Fibroblast of peridontal ligament (primary cell): Measurements from ENCODE around the gene MAP4K4.
"Not testable (repeated sequence)": the region's sequence is repeated elsewhere in the genome, so short reads cannot be mapped to it uniquely, and the experiment has no call there.

Source experiments
- DNase-seq: peaks from one replicate; pipeline ENCODE4 v3.0.0-alpha.2; 2010; ENCODE audit errors: extremely low read depth

MAP4K4 gene

GRCh38 chr2:101766871-101767739, 69.6 kb downstream of the MAP4K4 start:
- peak; percentile 95 for DNase-seq

DNA sequence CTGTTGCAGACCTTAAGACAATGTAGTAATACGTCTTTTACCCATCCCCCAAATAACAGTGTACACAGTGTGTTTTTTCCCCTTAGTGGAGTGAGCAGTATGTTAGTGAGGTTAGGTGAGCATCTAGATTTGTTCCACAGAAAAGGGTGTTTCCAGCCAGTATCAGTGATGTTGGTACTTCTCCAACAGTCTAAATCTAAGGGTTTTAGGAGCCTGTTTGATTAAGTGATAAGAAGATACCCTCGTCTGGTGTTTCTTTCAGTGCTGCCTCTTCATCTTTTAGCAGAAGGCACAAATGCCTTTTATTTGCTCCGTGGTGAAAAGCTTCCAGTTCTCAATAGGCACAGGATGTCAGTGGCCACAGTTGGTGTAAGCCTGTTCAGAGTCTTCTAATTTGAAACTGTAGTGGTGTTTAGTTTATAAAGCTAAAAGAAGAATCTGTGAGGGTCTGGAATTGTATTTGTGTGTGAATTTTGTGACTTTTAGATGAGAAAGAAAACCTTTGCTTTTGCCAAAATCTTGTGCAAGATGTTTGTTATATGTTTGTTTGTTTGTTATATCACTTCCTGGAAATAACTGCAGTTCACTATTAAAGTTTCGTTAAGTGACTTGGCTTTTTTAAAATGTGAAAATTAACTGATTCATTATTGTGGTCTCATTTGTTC, 71.2 kb downstream of the MAP4K4 start:
- DNase-seq: no peak

DNA sequence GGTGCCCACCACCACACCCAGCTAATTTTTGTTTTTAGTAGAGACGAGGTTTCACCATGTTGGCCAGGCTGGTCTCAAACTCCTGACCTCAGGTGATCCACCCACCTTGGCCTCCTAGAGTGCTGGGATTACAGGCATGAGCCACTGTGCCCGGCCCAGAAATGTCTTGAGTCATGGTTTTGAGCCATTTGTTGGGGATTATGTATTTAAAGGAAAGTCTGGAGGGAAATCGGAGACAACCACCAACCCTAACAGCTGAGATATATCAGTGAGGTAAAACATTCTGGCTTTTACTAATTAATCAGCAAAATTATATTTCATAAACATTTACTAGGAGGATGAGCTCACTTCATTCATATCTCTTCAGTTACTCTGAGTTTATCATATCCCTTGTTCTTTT, 72.2 kb downstream of the MAP4K4 start:
- DNase-seq: not testable (repeated sequence)

- no peak for DNase-seq
Measured at GRCh38 chr2:101770726-101771125, 73.2 kb downstream of the MAP4K4 start.

DNA sequence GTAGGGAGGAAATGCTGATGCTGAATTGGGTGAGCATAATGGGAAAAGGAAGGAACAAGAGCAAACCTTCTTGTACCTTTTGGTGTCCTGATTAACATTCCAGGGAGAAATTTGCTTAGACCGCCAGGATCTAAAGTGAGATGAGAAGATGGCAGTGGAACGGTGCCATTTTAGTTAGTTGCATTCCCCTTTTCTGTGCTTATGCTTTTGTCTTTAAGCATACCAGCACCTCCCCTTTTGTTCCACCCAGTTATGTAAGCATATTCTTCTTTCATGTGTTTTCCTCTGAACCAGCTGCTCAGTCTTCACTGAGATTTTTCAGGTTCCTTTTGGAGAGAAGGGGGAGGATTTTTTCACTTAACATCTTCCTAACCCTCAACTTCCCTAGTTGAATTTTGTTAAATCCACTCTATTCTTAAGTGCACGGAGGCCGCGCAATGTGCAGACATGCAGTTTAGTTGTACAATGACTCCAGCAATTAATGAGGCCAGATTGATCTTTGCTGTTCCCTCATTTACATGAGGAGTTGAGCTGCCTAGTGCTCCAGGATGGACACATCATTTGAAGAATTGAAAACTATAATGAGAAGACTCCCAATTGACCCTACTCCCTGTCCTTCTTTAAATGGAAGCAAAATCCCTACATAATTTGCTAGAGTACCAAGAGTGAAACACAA, 73.9 kb downstream of the MAP4K4 start:
- no peak for DNase-seq

DNA sequence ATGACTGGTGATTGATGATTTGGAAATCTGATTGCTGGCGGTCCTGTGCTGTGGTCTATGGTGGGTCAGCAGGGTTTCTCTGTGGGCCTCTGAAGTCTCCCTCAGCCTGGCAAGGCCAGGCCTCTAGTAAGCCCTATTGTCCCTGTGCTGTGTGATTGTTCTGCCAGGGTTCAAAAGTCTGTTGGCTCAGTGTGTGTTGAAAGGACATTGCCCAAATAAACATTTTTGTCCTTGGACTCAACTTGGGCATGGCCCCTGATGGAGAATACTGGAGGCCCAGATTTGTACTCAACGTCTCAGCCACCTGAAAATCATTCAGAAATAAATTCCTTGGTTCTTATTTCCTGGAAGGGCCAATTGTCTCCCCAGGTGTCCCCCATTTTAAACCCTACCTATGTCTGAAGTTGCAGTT, 74.4 kb downstream of the MAP4K4 start:
- no peak for DNase-seq

DNA sequence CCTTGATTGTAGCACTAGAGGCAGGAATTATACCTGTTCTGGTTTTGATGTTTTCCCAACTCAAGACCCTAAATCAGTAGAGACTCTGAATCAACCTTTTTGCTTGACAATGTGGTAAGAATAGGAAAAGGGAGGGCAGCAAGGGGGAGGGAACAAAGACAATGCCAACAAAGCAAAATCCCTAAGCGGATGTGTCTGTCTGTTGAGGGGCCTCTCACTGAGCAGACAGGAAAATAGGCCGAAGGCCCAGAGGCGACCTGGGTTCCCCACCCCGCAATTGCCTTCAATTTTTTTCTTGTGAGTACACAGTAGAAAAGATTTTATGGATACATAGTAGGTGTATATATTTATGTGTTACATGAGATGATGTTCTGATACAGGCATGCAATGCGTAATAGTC, 75.6 kb downstream of the MAP4K4 start:
- no peak for DNase-seq

DNA sequence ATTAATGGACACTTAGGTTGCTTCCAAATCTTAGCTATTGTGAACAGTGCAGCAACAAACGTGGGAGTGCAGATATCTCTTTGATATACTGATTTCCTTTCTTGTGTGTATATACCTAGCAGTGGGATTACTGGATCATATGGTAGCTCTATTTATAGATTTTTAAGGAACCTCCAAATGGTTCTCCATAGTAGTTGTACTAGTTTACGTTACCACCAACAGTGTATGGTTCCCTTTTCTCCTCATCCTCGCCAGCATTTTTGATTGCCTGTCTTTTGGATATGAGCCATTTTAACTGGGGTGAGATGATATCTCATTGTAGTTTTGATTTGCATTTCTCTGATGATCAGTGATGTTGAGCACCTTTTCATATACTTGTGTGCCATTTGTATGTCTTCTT, 76.5 kb downstream of the MAP4K4 start:
- DNase-seq: not testable (repeated sequence)

DNA sequence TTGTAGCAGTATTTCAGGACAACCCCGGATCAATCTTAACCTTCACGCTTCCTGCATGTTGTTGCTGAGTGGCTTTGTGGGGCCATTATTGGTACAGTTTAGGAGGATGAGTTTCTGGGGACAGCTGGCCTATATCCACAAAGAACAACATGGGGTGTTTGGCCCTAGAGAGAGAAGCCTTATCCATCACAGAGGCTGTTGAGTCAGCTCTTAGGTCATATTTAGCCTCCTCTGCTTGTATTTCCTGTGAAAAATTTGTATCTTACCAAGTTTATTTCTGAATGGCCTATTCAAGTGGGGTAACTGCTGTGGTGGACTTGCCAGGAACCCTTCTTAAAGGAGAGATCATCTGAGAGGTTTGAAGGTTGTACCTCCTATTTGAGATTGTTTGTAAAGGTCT, 77.6 kb downstream of the MAP4K4 start:
- no peak for DNase-seq

DNA sequence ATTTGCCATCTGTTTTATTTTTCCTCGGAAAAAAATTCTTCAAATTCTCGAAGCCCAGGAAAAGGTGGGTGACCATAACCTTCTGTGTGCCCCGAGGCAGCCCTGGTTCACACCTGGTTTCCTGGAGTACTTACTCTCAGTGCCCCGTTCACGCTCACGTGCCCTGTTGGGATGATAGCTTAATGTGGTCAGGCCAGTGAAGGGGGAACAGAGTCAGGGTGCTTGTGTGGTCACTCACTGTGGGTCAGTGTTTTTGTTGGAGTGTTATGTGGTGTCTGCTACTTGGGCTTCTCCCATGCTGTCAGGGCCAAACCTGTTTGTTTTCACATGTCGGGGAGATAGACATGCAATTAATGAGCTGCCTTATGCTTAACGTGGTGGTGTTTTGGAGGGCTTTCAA, 78.1 kb downstream of the MAP4K4 start:
- DNase-seq: no peak

- no peak for DNase-seq
Measured at GRCh38 chr2:101776172-101777043, 78.9 kb downstream of the MAP4K4 start.

- DNase-seq: no peak
Measured at GRCh38 chr2:101777337-101777736, 79.8 kb downstream of the MAP4K4 start.

GRCh38 chr2:101778102-101778501, 80.6 kb downstream of the MAP4K4 start:
- DNase-seq: no peak

DNA sequence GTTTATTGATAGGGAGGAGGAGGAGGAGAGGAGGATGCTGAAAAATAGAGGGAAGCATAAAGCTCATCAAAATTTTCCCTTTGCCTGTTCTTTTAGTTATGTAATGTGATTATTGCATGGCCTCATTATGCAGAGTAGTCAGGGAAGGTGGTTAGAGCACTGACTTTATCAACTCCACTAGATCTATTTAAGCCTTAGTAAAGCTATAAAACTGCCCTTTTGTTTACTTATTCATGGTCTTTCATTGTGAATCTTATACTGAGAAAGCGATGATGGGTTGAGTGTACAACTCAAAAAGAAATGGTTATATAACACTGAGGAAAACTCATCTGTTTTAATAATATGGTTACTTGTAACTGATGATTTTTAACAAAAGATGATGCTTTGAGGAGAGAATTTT, 81.7 kb downstream of the MAP4K4 start:
- DNase-seq: no peak

- no peak for DNase-seq
Measured at GRCh38 chr2:101779656-101780055, 82.1 kb downstream of the MAP4K4 start.

GRCh38 chr2:101781326-101781725, 83.8 kb downstream of the MAP4K4 start:
- no peak for DNase-seq

GRCh38 chr2:101781791-101782426, 84.4 kb downstream of the MAP4K4 start:
- no peak for DNase-seq

DNA sequence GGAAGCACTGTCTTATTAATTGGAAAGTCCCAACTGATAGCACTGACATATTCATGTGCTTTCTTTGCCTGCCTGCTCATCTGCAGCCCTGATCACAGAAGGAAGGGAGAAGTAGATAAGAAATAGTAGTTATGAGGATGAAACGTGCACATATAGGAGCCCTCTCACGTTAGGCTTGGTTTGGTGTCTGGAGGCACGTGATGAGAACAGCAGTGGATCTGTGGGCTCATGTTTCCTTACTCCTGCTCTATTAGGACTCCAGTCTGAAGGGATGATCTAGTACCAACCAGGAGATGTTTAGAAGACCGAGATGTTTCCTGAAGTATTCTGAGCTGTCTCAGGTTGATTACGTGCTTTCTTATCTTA, 84.9 kb downstream of the MAP4K4 start:
- DNase-seq: no peak

DNA sequence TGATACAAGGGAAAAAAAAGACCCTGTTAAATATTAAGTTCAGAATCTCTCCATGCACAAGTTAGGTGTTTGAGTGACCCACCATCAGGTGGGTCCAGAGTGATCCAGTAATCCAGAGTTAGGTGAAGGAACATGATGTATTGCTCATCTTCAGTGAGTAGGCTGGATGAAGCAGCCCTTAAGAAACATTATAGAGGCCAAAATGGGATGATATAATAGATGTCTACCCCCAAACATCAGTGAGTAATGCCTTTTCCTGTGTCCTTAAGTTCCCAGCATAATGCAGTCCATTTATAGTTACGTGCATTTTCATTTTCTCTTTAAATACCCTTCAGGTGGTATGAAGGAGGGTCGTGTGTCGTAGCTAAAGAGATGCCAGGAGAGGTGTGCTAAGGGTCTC, 89.6 kb downstream of the MAP4K4 start:
- DNase-seq: no peak

DNA sequence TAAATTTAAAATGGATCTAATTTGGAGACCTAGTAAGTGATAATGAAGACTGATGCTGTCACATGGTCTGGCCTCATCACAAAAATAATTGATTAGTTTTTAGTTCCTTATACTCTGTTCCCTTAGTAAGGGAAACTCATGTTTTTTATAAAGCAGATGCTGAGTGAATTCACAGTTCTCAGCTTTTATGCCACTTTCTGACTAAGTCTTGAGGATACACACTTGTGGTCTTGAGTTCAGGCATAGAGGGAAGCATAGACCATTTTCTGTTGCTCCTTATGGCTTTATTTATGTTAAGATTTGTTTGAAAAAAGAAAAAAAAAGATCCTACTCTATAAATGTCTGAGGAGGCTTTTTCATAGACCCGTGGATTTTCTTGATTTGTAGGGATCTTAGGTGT, 91.1 kb downstream of the MAP4K4 start:
- no peak for DNase-seq
